NCI-H187 treated with DMSO at 0.1 percent for 48 hours (cell line): ENCODE data around the gene SETDB2.

Experiments
- DNase-seq: peaks from one replicate; lab custom pipeline; 2025; lab: John Stamatoyannopoulos, UW

SETDB2 gene

DNA sequence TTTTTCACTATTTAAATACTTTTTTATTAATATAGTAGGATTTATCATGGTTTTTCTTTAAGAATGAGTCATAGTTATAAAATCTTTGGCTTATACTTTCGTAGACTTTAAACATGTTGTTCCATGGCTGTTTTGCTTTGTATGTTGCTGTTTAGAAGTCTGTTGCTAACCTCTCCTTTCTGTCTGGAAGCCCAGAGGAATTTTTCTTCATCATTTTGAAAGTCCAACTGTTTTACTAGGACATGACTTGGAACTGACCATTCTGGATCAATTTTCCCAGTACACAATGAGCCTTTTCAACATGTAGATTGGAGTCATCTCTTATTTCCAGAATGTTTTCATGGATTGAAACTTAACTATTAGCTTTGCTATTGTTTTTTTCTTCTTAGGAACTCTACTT, 8.1 kb upstream of the SETDB2 start:
- no peak for DNase-seq

DNA sequence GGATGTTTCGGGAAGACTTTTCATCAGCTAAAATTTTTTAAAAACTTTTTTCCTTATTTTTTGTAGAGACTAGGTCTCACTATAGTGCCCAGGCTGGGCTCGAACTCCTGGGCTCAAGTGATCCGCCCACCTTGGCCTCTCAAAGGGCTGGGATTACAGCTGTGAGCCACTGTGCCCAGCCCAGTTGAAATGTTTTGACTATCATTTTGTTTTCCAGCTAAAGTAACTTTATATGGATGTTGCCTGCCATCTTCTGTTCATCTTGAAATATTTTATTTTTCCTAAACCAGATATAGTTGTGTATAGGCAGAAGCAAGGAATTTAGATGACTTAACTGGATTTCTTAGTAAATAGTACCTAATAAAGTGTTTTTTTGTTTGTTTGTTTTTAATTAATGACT, 7.2 kb upstream of the SETDB2 start:
- no peak for DNase-seq

- no peak for DNase-seq
Observed at GRCh38 chr13:49437705-49438104, 6.4 kb upstream of the SETDB2 start.

DNA sequence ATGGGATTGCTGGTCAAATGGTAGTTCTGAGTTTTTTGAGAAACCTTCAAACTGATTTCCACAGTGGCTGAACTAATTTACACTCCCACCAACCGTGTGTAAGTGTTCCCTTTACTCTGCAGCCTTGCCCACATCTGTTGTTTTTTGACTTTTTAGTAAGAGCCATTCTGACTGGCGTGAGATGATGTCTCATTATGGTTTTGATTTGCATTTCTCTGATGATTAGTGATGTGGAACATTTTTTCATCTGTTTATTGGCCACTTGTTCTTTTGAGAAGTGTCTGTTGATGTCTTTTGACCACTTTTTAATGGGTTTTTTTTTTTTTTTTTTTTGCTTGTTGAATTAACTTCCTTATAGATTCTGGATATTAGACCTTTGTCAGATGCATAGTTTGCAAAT, 4.5 kb upstream of the SETDB2 start:
- DNase-seq, result no peak

- no peak for DNase-seq
Observed at GRCh38 chr13:49441312-49441711, 2.8 kb upstream of the SETDB2 start.

DNA sequence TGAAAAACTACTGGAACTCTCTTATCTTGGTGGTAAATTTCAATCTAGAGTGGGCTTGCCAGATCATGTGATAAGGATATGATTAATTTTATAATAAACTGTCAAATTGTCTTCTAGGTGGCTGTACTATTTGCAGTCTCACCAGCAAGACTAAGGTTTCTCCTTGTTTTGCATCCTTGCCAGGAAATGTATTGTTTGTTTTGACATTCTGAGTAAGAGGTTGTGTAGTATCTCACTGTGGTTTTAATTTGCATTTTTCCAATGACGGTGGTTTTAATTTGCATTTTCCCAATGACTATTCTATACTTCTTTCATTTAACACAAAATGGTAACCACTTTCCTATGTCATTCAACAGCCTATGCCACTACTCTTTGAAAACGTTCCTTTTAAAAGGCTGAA, 2.2 kb upstream of the SETDB2 start:
- no peak for DNase-seq

GRCh38 chr13:49443357-49443703, 744 bp upstream of the SETDB2 start:
- DNase-seq, result no peak

- DNase-seq, result no peak
Observed at GRCh38 chr13:49444524-49445395, 686 bp downstream of the SETDB2 start.

DNA sequence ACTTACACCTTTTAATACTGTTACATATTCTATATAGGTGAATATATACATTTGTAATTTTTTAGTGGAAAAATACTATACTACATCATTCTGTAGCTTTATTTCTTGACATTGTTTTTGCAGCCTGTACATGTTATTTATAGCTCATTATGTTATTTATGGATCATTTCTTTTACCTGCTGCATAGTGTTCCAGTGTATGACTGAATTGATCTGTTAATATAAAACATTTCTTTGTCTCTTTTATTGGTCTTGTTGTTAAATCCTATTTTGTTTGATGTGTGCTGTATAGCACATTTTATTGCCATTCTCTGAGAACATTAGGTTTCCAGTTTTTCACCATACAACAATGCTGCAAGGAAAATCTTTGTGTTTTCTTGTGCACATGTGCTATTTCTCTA, 2.4 kb downstream of the SETDB2 start:
- DNase-seq, result no peak

DNA sequence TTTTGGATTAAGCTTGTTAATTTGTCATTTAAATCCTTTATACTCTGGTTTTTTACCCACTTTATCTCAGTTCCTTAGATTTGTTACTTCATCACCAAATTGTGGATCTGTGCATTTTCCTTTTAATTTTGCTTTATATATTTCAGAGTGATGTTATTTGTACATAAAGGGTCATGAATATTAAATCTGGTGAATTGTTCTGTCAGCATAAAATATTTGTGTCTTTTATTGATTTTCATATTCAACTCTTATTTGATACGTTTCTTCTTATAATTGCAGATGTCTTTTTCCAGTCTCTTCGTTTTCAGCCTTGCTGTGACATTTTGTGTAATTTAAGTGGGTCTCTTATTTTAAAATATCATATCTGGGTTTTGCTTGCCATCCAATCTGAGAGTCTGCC, 4.7 kb downstream of the SETDB2 start:
- no peak for DNase-seq

- no peak for DNase-seq
Observed at GRCh38 chr13:49450105-49450819, 6.2 kb downstream of the SETDB2 start.

GRCh38 chr13:49452725-49453457, 8.8 kb downstream of the SETDB2 start:
- DNase-seq, result no peak

- DNase-seq, result no peak
Observed at GRCh38 chr13:49453465-49453864, 9.4 kb downstream of the SETDB2 start.

DNA sequence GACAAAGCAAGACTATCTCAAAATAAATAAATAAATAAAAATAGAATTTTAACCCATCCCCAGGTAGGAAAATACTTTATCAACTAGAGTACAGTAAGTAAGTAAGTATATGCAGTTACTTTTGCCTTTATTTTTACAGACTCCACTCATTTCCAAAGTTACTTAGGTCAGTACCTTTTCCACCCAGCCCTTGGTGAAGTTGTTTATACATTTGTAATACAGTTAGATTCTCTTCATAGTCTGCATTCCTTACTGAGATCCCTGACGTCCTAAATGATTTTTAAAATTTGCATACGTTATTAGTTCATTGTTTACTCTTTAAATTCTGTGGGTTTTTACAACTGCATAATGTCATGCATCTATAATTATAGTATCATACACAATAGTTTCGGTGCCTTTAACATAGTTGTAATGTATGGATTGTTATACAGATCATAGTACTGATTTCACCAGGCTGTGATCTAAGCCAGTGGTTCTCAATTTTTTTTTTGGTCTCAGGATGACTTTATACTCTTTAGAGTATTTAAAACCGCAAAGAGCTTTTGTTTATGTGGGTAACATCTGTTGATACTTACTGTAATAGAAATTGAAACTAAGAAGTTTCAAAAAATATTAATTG, 10.4 kb downstream of the SETDB2 start:
- no peak for DNase-seq

GRCh38 chr13:49455007-49455398, 10.9 kb downstream of the SETDB2 start:
- no peak for DNase-seq

DNA sequence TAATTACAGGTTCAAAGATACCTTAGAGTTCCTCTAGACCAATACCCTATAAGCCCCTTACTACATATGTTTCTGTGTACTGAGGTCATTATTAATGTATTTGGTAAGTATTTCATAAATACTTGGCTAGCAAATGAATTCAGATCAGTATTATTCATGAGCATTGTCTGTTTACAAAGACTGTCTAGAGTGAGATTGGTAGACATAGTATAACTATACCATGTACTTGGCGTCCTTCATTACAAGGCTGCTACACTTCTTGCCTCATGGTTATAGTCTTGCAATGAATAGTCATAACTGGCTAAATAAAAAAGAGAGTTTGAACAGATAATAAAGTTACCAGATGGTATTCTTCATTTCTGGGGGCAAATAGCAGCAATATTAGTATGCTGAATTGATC, 12.1 kb downstream of the SETDB2 start:
- DNase-seq, result no peak

- no peak for DNase-seq
Observed at GRCh38 chr13:49457221-49457620, 13.1 kb downstream of the SETDB2 start.

DNA sequence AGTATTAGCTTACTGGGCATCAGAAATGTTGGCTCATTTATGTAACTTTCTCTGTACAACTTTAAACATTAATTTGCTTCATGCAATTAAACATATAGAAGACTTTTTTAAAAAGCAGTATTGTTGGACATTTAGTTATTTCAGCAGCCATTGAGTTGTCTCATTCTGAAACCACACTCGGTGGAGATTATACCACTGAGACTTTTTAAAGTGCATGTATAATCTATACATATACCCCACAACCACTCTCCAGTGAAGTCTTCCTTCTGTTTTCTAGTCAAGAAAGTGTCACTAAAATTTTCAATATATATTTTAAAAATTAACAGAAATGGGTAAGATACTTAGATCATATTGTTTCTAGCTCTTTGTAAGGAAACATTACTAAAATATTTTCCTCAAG, 15.5 kb downstream of the SETDB2 start:
- DNase-seq, result no peak

- no peak for DNase-seq
Observed at GRCh38 chr13:49464085-49464484, 20.0 kb downstream of the SETDB2 start.

DNA sequence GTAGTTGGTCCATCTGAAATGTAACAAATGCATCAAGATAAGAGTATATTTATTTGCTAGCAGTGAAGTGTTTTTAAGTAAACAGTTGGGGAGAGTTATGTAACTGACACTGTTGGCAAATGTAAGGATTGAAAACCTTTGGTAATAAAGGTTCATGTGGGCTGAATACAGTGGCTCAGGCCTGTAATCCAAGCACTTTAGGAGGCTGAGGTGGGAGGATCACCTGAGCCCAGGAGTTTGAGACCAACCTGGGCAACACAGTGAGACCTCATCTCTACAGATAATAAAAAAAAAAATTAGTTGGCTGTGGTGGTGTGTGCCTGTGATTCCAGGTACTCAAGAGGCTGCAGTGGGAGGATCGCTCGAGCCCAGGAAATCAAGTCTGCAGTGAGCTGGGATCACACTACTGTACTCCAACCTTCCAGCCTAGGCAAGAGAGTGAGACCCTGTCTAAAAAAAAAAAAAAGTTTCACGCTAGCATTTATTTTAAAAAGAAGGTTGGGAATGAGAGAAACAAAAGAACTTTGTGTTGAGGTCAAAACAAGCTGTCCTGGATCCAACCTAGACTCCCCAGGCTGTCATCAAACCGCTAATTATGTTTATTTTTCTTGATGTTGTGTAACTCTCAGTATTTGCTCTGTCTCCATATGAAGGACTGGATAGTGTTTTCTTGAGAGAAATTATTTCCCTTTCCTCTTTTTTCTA, 20.7 kb downstream of the SETDB2 start:
- no peak for DNase-seq

DNA sequence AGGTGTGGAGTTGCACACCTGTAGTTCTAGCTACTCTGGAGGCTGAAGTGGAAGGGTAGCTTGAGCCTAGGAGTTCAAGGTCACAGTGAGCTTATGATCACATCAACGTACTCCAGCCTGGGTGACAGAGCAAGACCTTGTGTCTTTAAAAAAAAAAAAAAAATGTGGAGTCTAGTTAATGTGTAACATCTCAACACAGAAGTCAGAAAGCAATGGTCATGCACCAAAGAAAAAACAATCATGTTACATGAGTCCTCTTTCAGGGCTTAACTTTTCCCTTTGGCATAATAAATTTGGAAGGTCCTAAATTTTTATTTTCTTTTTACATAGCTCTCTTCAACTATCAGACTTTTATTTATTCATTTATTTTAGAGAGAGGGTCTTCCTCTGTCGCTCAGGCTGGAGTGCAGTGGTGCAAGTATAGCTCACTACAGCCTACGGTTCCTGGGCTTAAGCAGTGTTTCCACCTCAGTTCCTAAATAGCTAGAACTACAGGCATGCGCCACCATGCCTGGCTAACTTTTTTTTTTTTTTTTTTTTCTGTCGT, 22.3 kb downstream of the SETDB2 start:
- no peak for DNase-seq

- no peak for DNase-seq
Observed at GRCh38 chr13:49472186-49472585, 28.1 kb downstream of the SETDB2 start.
